Large intestine (tissue), 3 donors: Measurements from ENCODE around the gene CACNB1. TPM values are rescaled to one million over a fixed set of nuclear protein-coding genes. Genes with fewer than 3 reads are reported as not detected.

Experiments used
- DNase-seq, 2 donors: peaks; one replicate each; pipeline versions ENCODE4 v3.0.0 to v3.0.0-alpha.2; 2013
- H3K27ac ChIP-seq: one replicate; pipeline ENCODE4 v1.5.1; 2013; ENCODE audit warnings: low read length
- H3K27me3 ChIP-seq: 2 replicates; pipeline ENCODE4 v1.6.1; 2013; ENCODE audit warnings: low read length; ENCODE audit not compliant: control insufficient read depth, insufficient read depth
- H3K36me3 ChIP-seq: 2 replicates; pipeline ENCODE4 v1.6.1; 2013; ENCODE audit warnings: low read length; ENCODE audit not compliant: control insufficient read depth, insufficient read depth
- H3K4me1 ChIP-seq: one replicate; pipeline ENCODE4 v1.6.1; 2013; ENCODE audit warnings: low read length; ENCODE audit not compliant: control insufficient read depth, insufficient read depth
- H3K4me3 ChIP-seq: one replicate; pipeline ENCODE4 v1.5.1; 2013; ENCODE audit warnings: low read length
- H3K9me3 ChIP-seq: one replicate; pipeline ENCODE4 v1.6.1; 2013; ENCODE audit warnings: mild to moderate bottlenecking, low read depth, low read length, moderate library complexity; ENCODE audit not compliant: control insufficient read depth
- WGBS: methylation state at CpG from one replicate; pipeline ENCODE4 v1.1.5; 2013; ENCODE audit warnings: low lambda C conversion rate; ENCODE audit not compliant: insufficient coverage; 5-methylcytosine and 5-hydroxymethylcytosine counted together
- polyA plus RNA-seq: library from polyadenylated mRNA; unstranded; fragments of 120-200 nt; gene quantifications from one replicate; pipeline ENCODE4 v1.2.1, GENCODE V29; 2013

Gene CACNB1
- polyA plus RNA-seq, 1 donor, result 5.5 TPM

DNA sequence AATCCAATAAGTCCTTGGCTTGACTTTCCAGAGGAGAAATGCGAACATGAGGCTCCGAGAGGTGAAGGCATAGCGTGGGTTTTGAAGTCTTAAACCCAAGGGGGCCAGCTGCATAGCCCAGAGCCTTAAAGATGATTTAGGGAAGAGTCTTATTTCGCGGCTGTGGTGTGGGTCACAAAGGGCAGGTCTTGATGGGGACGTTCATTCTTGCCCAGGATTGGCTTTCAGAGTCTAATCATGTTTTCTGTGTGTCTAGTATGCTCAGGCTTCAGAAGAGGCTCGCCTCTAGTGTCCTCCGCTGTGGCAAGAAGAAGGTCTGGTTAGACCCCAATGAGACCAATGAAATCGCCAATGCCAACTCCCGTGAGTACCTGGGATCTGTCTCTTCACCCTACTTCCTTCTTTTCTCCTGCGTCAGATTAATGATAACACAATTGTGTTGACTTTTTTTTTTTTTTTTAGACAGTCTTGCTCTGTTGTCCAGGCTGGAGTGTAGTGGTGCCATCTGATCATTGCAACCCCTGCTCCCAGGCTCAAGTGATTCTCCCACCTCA lies 3.6 kb upstream of the CACNB1 start:
- peaks cover 41% of the 10 kb centered on the region for H3K36me3 ChIP-seq
- peak overlapping the region; percentile 93 for H3K4me3 ChIP-seq
- H3K27ac ChIP-seq, result peak overlapping the region; percentile 83
- 42% methylated on average over 2 of the region's 11 CpGs for WGBS
- H3K27me3 ChIP-seq, result peaks cover 4% of the 10 kb centered on the region
- peaks cover 20% of the 10 kb centered on the region for H3K4me1 ChIP-seq
- H3K9me3 ChIP-seq, result no peaks in the 10 kb centered on the region
- DNase-seq, result no peak

DNA sequence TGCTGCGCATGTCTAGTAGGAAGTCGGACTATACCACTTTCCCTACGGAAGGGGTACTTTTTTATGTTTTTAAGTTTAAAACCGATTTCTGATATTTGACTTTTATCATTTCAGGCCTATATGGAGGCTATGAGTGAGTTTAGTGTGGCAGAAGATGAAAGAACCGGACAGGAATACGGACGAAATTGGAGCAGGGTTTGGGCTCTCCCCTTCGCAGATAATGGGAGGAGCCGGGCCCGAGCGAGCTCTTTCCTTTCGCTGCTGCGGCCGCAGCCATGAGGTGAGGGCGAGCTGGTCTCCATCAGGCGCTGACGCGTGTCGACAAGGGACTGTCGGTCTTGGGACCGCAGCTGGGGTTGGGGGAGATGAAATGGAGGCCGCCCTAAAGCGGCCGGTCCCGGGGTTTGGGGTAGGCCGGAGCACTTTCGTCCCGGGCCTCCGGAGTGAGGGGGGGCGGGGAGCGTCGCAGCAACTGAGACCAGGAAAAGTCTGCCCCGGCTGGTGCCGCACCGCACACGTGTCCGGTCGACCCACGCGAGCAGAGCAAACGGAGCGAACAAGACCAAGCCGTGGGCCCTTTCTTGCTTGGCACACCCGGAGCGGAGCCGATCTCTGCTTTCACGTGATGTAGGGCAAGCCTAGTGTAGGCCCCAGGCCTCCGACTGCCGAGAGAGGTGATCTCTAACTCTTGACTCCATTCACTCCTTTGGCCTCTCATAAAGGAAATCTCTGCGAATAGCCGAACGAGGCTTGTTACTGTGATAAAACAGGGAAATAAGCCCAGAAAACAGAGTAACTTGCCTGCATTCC lies 2.8 kb upstream of the CACNB1 start, which contains the start of gene RPL19:
Gene RPL19, plus strand, starts transcription at position 214 of the 810 bp plus-strand sequence. Its CDS starts 62 bp downstream, at position 276.
- Histone ChIP-seq H3K27ac (peak within 1 kb of the TSS; percentile 83), H3K9me3 (no peaks in the 10 kb centered on the region), H3K27me3 (peaks cover 4% of the 10 kb centered on the region), H3K4me1 (peaks cover 20% of the 10 kb centered on the region), H3K36me3 (peaks cover 41% of the 10 kb centered on the region), H3K4me3 (peak within 1 kb of the TSS; percentile 93)
- 0% methylated on average over 1 of the region's 52 CpGs for WGBS
- DNase-seq, result peak in 1 of 2 donors; percentile 91

DNA sequence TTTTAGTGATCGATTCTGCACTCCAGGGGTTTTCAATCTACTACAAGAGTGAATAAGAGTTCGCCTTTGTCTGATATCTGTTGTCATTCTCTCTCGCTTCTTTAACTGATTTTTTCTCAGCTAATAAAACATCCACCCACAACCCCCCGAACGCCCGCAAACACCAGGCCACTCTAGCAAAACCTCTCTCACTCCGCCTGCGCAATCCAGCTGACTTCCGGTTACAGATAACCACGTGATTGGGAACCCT lies 2.3 kb upstream of the CACNB1 start:
- peak overlapping the region; percentile 93 for H3K4me3 ChIP-seq
- 0% methylated on average over 1 of the region's 10 CpGs for WGBS
- peaks cover 20% of the 10 kb centered on the region for H3K4me1 ChIP-seq

DNA sequence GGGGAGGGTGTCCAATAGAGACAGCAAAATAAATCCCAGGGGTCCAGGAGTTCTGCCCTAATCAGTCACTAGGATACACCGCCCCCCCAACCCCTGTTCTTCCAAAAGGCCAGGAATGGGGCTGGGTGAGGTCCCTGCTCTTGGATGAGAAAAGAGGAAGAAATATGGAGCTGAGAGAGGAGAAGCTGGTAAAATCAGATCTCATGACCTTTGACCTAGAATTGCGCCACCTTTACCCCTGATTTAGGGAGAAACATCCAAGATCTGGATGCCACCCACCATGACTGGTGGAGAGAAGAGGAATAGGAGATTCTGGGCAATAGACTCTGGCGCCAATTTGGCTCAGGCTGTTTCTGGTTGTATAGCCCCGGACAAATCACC lies 707 bp upstream of the CACNB1 start:
- Histone ChIP-seq H3K4me1 (peaks cover 20% of the 10 kb centered on the region), H3K27ac (no peak overlapping the region)

More for the DNA sequence above, 2.3 kb upstream of the CACNB1 start:
- Histone ChIP-seq H3K36me3 (peaks cover 36% of the 10 kb centered on the region), H3K27me3 (peaks cover 4% of the 10 kb centered on the region), H3K9me3 (no peaks in the 10 kb centered on the region), H3K27ac (peak overlapping the region; percentile 83)
- peak in 1 of 2 donors; percentile 84 for DNase-seq

DNA sequence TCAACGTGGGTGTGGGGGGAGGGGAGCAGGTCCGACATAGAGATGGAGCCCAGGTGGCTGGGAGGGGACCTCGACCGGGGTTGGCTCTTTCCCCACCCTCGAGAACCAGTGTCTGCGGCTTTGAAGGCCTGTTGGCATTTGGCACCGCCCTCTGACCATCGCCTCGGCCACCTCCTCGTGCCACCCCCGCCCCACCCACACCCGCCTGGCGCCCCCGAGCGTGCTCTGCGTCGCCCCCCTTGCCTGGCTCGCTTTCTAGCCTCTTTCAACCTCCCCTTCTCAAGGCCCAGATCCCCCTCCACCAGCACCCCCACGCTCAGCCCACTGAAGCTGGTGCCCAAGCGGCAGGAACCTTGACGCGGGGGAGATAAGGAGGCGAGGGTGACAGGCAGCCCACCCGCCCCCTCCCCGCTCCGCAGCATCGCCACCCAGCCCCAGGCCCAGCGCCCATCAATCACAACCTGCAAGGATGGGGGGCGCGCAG lies 619 bp downstream of the CACNB1 start:
- Histone ChIP-seq H3K36me3 (peaks cover 8% of the 10 kb centered on the region), H3K4me1 (peaks cover 16% of the 10 kb centered on the region), H3K27me3 (peaks cover 4% of the 10 kb centered on the region), H3K9me3 (no peaks in the 10 kb centered on the region), H3K4me3 (peak overlapping the region; percentile 64), H3K27ac (peak overlapping the region; percentile 27)
- WGBS, result no CpG with 5 or more reads among the region's 30 CpGs
- no peak for DNase-seq

More for the DNA sequence above, 707 bp upstream of the CACNB1 start:
- DNase-seq, result no peak
- Histone ChIP-seq H3K9me3 (no peaks in the 10 kb centered on the region), H3K36me3 (peaks cover 20% of the 10 kb centered on the region), H3K4me3 (no peak overlapping the region), H3K27me3 (peaks cover 4% of the 10 kb centered on the region)
- WGBS, result no CpG with 5 or more reads among the region's 4 CpGs

DNA sequence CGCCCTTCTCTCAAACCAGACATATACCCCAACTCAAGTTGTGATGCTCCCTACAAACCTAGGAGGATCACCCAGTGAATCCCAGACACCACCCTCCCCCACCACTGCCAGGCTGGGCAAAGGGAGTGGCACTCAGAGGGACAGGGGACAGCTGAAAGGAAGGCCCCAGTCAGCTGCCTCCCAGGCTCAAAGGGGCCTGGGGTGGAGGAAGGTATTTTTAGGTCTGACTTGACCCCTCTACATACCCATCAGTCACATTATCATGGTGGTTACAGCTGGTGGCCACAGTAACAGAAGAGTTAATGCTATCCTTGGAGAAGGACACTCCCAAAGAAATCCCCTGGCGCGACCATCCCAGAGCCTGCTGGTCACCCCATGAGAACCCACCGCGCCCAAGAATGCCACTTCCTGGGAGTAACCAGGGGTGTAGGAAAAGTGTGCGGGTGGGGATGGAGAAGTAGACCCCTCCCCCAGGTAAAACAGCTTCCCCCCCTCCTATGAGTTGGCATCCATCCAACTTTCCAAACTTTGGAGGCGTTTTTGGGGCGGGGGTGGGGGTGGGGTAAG lies 1.1 kb downstream of the CACNB1 start:
- Histone ChIP-seq H3K9me3 (no peaks in the 10 kb centered on the region), H3K27ac (no peak overlapping the region), H3K4me3 (peak overlapping the region; percentile 64), H3K4me1 (peaks cover 11% of the 10 kb centered on the region), H3K36me3 (peaks cover 4% of the 10 kb centered on the region), H3K27me3 (peaks cover 4% of the 10 kb centered on the region)
- no CpG with 5 or more reads among the region's 8 CpGs for WGBS
- no peak for DNase-seq

DNA sequence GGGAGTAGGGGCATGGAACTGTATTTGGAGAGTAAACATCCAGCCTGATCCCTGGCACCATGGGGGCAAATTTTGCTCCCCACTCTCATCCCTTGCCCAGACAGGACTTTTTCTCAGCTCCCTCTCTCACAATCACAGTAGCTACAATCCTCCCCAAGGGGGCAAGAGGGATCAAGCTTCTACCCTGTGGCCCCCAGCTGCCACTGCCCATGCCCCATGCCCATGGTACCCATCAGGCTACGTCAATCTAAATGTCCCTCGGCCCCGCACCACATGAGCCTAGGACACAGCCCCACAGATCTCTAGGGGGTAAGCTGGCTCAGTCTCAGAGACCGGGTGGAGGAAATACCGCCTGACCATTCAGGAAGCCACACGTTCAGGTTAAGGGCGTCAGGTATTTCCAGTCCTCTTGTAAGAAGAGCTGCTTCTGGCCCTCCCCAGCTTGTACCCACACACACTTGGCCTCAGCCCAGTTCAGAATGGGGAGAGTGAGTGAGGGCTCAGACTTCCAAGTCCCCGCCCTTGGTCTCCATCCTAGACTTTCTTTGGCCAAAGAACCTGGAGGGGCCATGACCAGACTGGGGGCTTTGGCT lies 1.8 kb downstream of the CACNB1 start:
- peaks cover 4% of the 10 kb centered on the region for H3K27me3 ChIP-seq
- H3K36me3 ChIP-seq, result peaks cover 4% of the 10 kb centered on the region
- peaks cover 6% of the 10 kb centered on the region for H3K4me1 ChIP-seq
- H3K27ac ChIP-seq, result no peak overlapping the region
- no peak overlapping the region for H3K4me3 ChIP-seq
- H3K9me3 ChIP-seq, result no peaks in the 10 kb centered on the region
- DNase-seq, result no peak
- WGBS, result no CpG with 5 or more reads among the region's 8 CpGs

DNA sequence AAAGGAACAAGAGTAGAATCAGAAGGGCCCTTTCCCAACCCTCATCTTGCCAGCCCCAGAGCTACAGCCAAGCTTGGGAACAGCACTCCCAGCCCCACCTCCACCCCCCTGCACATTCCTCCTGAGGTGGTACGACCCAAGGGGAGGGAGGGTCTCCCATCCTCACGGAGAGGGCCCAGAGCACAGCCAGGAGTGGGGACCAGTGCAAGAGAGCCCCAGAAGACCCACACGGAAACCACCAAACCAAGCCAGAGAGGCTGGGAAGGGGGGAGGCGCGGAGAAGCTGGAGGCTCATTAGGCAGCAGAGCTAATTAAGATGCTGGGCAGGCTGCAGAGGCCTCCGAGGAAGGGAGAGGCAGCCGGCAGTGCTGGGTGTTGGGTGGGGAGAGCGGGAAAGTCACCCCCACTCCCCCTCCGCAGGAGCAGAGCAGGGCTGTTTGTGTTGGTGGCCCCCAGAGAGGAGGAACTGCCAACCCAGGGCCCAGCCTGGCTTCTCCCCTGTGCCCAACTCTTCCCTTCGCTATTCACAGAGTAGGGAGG lies 2.4 kb downstream of the CACNB1 start:
- Histone ChIP-seq H3K27ac (no peak overlapping the region), H3K4me3 (no peak overlapping the region)

DNA sequence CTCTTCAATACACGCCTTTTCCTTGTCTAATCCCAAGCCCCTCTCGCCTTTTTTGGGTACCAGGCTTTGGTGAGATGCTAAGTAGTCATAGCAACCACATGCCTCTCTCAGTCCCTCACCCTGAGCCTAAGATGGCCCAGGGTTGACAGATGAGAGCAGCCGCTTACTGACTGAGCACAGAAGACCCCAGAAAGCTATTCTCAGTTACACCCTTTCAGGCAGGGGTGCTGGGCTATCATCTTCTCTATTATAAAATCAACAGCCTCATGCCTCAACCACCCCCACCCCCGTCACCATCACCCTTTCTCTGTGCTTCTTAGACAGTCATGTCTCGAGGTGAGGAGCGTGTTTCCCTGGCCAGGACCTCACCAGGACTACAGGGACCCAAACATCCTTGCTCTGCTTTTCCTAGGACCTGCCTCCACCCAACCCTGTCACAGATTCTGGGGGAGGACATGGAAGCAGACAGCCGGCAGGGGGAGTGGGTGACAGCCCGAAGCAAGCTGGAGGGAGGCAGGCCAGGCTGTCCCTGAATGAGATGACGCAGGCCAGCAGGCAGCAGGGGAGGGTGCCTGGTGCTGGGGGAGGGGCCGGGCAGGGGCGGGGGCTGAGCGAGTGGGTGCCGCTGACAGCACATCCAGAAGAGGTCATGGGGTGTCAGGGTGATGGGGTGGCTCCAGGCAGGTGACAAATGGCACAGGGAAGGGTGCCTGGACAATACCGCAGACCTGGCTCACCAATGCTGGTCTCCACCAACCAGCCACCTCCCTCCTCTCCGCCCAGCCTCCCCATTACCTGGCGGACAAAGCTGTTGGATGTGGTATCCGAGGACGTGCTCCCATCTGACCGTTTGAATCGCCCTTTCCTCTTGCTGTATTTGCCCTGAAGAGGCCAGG lies 3.1 kb downstream of the CACNB1 start:
- WGBS, result 92% methylated on average over 2 of the region's 20 CpGs
- H3K9me3 ChIP-seq, result no peaks in the 10 kb centered on the region
- H3K27me3 ChIP-seq, result peaks cover 4% of the 10 kb centered on the region
- peak in 1 of 2 donors; percentile 37 for DNase-seq
- no peak overlapping the region for H3K27ac ChIP-seq
- peaks cover 6% of the 10 kb centered on the region for H3K4me1 ChIP-seq
- H3K4me3 ChIP-seq, result no peak overlapping the region
- peaks cover 4% of the 10 kb centered on the region for H3K36me3 ChIP-seq

More for the DNA sequence above, 2.4 kb downstream of the CACNB1 start:
- peaks cover 4% of the 10 kb centered on the region for H3K36me3 ChIP-seq
- no peak for DNase-seq
- WGBS, result no CpG with 5 or more reads among the region's 10 CpGs
- H3K9me3 ChIP-seq, result no peaks in the 10 kb centered on the region
- H3K4me1 ChIP-seq, result peaks cover 6% of the 10 kb centered on the region
- peaks cover 4% of the 10 kb centered on the region for H3K27me3 ChIP-seq
